ENCODE results near the gene COG8. TPM values are rescaled to one million over a fixed set of nuclear protein-coding genes. Genes with fewer than 3 reads are reported as not detected.

Gene COG8
- total and polyA plus RNA-seq, 2 of the 8 experiments (the other 6 are each of a cell fraction or from before 2014, with no cell fraction given): 49.1 to 55.6 TPM

GRCh38 chr16:69283851-69284250, 55.5 kb downstream of the COG8 start:
- Histone ChIP-seq H3K27me3 (replicated peaks in 1 of 4; ENCODE audit: control insufficient read depth in 3 of 4, extremely low read depth in 1 of 4, insufficient read depth in 3 of 4, low read length in 3 of 4) (no peaks in the 10 kb centered on the region), H3K23ac (ENCODE audit: insufficient read length) (no peak overlapping the region), H3K79me2 (ENCODE audit: control insufficient read depth in 1 of 2, insufficient read depth in 2 of 2, low read length in 2 of 2) (no peaks in the 10 kb centered on the region), H2BK20ac (ENCODE audit: low read length) (no peak overlapping the region), H3K9ac (replicated peaks in 1 of 4; ENCODE audit: extremely low read depth in 1 of 4, low read depth in 3 of 4, low read length in 3 of 4) (no peak overlapping the region), H4K91ac (replicated peaks; ENCODE audit: insufficient read length, low read length) (no peak overlapping the region), H3K14ac (ENCODE audit: insufficient read length) (no peak overlapping the region), H4K20me1 (replicated peaks in 1 of 2; ENCODE audit: control insufficient read depth in 1 of 2, insufficient read depth in 2 of 2, low read length in 2 of 2) (no peaks in the 10 kb centered on the region), H3K23me2 (ENCODE audit: low read depth, low read length) (no peaks in the 10 kb centered on the region), H3K27ac (ENCODE audit: low read depth, low read length) (no peak overlapping the region), H3K4me1 (replicated peaks in 1 of 4; ENCODE audit: control insufficient read depth in 3 of 4, insufficient read depth in 4 of 4, low read length in 3 of 4) (no peaks in the 10 kb centered on the region), H3K18ac (ENCODE audit: extremely low read depth, low read length) (no peak overlapping the region), H4K8ac (ENCODE audit: extremely low read depth, insufficient read depth, low read length) (no peak overlapping the region), H2AK5ac (ENCODE audit: low read depth, low read length) (no peak overlapping the region), H3K4ac (replicated peaks; ENCODE audit: insufficient read length, low read depth, low read length) (no peak overlapping the region), H2BK120ac (replicated peaks; ENCODE audit: low read depth, low read length) (no peak overlapping the region), H2BK5ac (ENCODE audit: low read depth, low read length) (no peak overlapping the region), H4K5ac (ENCODE audit: insufficient read length, low read depth, low read length) (no peak overlapping the region), H3K4me2 (ENCODE audit: insufficient read depth in 1 of 2, low read depth in 2 of 2, low read length in 2 of 2) (no peak overlapping the region), H2BK12ac (ENCODE audit: low read depth, low read length) (no peak overlapping the region), H3K4me3 (ENCODE audit: extremely low read depth in 1 of 4, insufficient read depth in 2 of 4, low read depth in 3 of 4, low read length in 4 of 4) (no peak overlapping the region), H3K79me1 (ENCODE audit: low read depth, low read length) (no peaks in the 10 kb centered on the region), H3K56ac (replicated peaks; ENCODE audit: insufficient read length, low read depth, low read length) (no peak overlapping the region), H3K36me3 (ENCODE audit: control insufficient read depth in 2 of 4, insufficient read depth in 4 of 4, low read length in 3 of 4) (peaks cover 0 to 3% (median 1%) of the 10 kb centered on the region in 4 experiments; a peak in 2 of 8 replicates), H3K9me3 (ENCODE audit: insufficient read depth in 2 of 2, low read depth in 1 of 2, low read length in 1 of 2) (no peaks in the 10 kb centered on the region), H2BK15ac (ENCODE audit: low read length) (no peak overlapping the region), H2AFZ (ENCODE audit: low read length) (no peak overlapping the region)
- TF ChIP-seq HDAC2 (IDR thresholded peaks at IDR 0.05; ENCODE audit: borderline replicate concordance in 1 of 2, low read depth in 2 of 2, low read length in 2 of 2) (no peak), CTCF (IDR thresholded peaks at IDR 0.05; ENCODE audit: control extremely low read depth in 1 of 3, insufficient read depth in 1 of 3, low read depth in 1 of 3, low read length in 3 of 3) (no peak), SP2 (IDR thresholded peaks at IDR 0.05; ENCODE audit: low read length) (no peak), SUZ12 (IDR thresholded peaks at IDR 0.05; ENCODE audit: low read length) (no peak), MAX (IDR thresholded peaks at IDR 0.05) (no peak), FOSL1 (IDR thresholded peaks at IDR 0.05; ENCODE audit: insufficient read depth, low read depth, low read length) (no peak), RXRA (IDR thresholded peaks at IDR 0.05; ENCODE audit: insufficient read depth, low read depth, low read length) (no peak), SP1 (IDR thresholded peaks at IDR 0.05; ENCODE audit: low read depth, low read length) (no peak), SP4 (IDR thresholded peaks at IDR 0.05; ENCODE audit: low read length) (no peak)
- 99% methylated on average over 4 of the region's 4 CpGs; no CpG with 5 or more reads in 1 of the 2 experiments for WGBS, 2 experiments (ENCODE audit: extremely low coverage in 1 of 2, insufficient coverage in 1 of 2, insufficient read length in 1 of 2, insufficient replicate concordance in 2 of 2, low coverage in 1 of 2, low lambda C conversion rate in 2 of 2, missing lambda C conversion rate in 1 of 2)
- ChIA-PET CTCF (ENCODE audit: partially characterized antibody) (interaction anchor here (0.8 to 1.0 kb wide), 3 partner anchors 9 to 26 kb away, joined by 3 to 4 read pairs (median 3); no protein-coding TSS in a partner anchor), POLR2A (ENCODE audit: partially characterized antibody) (interaction anchor here (0.7 kb wide), 1 partner anchor 10 kb away, joined by 3 read pairs; no protein-coding TSS in a partner anchor)
- FAIRE-seq: no peak
- no peak for DNase-seq (ENCODE audit: low read depth in 1 of 2, low spot score in 2 of 2)
